AG09309 (cell line): Measurements from ENCODE around the gene BHLHA15.

Experiments used
- DNase-seq: peaks from one replicate; pipeline ENCODE4 v3.0.0-alpha.2; 2010; ENCODE audit warnings: low read depth
- H3K4me3 ChIP-seq: 2 replicates; pipeline ENCODE4 v1.5.1; 2011; ENCODE audit warnings: mild to moderate bottlenecking, low read depth, low read length, moderate library complexity; ENCODE audit not compliant: control insufficient read depth
- TF ChIP-seq, protein P1 (sequence below): IDR thresholded peaks from 2 replicates; pipeline ENCODE4 v1.5.1; 2011; ENCODE audit warnings: mild to moderate bottlenecking, low read depth, low read length, inconsistent platforms; ENCODE audit not compliant: insufficient read depth, control insufficient read depth; ENCODE audit errors: missing control alignments

BHLHA15 gene

DNA sequence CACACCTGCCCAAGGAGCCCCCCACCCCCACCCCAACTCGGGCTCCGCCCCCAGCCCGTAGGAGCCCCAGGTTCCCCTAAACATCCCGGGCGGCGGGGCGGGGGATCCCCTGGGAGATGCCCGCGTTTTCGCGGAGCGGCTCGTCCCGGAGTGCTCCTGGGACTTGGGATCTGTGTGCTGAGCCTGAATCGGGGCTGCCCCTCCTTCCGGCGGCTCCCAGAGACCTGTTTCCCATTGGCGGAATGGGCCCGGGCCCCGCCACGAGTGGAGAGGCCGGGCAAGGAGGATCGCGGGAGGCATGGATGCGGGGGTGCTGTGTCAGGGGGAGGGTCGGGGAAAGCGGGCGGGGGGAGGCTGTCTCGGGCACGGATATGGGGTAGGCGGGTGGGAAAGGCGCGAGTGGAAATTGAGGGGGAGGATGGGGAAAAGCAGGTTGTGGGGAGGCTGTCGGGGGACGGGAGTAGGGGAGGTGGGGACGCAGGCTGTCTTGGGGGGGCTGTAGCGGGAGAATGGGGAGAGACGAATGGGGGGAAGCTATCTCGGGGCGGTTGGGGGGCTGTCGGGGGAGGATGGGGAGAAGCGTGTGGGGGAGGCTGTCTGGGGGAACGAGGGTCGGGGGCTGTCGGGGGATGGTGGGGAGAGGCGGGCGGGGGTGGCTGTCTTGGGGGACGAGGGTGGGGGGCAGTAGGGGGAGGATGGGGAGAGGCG, 572 bp upstream of the BHLHA15 start:
- H3K4me3 ChIP-seq: peak overlapping the region; percentile 49
- TF ChIP-seq, protein P1, sequence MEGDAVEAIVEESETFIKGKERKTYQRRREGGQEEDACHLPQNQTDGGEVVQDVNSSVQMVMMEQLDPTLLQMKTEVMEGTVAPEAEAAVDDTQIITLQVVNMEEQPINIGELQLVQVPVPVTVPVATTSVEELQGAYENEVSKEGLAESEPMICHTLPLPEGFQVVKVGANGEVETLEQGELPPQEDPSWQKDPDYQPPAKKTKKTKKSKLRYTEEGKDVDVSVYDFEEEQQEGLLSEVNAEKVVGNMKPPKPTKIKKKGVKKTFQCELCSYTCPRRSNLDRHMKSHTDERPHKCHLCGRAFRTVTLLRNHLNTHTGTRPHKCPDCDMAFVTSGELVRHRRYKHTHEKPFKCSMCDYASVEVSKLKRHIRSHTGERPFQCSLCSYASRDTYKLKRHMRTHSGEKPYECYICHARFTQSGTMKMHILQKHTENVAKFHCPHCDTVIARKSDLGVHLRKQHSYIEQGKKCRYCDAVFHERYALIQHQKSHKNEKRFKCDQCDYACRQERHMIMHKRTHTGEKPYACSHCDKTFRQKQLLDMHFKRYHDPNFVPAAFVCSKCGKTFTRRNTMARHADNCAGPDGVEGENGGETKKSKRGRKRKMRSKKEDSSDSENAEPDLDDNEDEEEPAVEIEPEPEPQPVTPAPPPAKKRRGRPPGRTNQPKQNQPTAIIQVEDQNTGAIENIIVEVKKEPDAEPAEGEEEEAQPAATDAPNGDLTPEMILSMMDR: no peak
- no peak for DNase-seq

DNA sequence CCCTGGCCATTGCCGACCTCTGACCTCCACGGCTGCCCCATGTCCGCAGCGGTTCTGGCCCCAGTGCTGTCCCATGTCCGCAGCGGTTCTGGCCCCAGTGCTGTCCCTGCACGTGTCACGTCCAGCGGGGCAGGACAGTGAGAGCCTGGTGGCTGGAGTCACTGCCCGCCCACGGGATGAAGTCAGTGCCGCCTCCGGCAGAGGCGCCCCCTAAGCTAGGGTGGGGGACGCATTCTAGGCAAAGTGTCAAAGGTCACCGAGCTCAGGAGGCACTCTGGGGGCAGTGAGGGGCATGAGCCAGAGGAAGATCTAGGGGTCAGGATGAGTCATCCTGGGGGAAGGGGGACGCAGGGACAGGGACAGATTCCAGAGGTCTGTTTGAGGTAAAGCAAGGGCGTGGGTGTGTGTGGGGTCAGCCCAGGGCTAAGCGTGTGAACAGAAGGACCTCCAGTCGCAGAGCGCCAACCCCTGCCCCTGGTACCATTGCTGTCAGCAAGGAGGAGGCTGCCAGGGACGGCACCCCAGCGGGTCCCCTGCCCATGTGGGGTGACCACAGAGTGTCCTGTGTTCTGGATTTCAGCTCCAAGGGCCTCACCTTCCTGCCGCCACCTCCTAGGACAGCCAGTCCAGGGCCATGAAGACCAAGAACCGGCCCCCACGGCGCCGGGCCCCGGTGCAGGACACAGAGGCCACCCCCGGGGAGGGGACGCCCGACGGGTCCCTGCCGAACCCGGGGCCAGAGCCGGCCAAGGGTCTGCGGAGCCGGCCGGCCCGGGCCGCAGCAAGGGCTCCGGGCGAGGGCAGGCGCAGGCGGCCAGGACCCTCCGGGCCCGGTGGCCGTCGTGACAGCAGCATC, 665 bp downstream of the BHLHA15 start:
- no peak for DNase-seq
- peak overlapping the region; percentile 34 for H3K4me3 ChIP-seq
- TF ChIP-seq, protein P1: no peak

DNA sequence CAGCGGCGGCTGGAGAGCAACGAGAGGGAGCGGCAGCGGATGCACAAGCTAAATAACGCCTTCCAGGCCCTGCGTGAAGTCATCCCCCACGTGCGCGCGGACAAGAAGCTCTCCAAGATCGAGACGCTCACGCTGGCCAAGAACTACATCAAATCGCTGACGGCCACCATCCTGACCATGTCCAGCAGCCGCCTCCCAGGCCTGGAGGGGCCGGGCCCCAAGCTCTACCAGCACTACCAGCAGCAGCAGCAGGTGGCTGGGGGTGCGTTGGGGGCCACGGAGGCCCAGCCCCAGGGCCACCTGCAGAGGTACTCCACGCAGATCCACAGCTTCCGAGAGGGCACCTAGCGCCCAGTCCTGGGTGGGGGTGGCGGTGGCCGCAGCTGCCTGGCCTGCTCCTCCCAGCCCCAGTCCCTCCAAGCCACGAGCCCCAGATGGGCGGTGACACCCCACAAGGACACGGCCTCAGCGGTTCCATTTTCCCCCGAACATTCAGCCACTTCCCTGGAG, 1.3 kb downstream of the BHLHA15 start:
- TF ChIP-seq, protein P1: no peak
- no peak overlapping the region for H3K4me3 ChIP-seq
- no peak for DNase-seq

DNA sequence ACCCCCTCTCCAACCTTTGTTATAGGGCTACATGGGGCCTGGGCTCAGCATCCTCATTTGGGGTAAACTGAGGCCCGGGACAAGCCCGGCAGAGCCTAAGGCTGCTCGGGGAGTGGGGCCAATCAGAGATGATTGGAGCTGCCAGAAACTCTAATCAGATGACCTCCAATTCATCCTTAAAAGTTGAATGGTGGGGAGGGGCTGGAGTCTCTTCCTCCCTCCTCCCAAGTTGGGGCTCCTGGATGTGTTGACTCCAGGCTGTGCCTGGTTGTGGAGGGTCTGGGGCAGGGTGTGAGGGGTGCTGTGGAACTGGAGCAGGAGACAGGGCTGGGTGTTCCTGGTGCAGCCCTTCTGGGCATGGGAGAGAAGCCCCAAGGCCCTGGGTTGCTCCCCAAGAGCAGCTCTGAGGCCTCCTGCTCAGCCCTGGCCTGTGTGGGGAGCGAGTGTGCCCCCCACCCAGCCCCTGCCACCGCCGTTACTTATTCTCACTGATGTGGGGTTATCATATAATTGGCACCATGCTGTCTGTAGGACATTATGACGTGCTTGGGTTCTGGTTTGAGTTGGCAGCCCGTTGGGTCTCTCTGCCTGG, 2.2 kb downstream of the BHLHA15 start:
- DNase-seq: no peak
- TF ChIP-seq, protein P1: no peak
- no peak overlapping the region for H3K4me3 ChIP-seq

DNA sequence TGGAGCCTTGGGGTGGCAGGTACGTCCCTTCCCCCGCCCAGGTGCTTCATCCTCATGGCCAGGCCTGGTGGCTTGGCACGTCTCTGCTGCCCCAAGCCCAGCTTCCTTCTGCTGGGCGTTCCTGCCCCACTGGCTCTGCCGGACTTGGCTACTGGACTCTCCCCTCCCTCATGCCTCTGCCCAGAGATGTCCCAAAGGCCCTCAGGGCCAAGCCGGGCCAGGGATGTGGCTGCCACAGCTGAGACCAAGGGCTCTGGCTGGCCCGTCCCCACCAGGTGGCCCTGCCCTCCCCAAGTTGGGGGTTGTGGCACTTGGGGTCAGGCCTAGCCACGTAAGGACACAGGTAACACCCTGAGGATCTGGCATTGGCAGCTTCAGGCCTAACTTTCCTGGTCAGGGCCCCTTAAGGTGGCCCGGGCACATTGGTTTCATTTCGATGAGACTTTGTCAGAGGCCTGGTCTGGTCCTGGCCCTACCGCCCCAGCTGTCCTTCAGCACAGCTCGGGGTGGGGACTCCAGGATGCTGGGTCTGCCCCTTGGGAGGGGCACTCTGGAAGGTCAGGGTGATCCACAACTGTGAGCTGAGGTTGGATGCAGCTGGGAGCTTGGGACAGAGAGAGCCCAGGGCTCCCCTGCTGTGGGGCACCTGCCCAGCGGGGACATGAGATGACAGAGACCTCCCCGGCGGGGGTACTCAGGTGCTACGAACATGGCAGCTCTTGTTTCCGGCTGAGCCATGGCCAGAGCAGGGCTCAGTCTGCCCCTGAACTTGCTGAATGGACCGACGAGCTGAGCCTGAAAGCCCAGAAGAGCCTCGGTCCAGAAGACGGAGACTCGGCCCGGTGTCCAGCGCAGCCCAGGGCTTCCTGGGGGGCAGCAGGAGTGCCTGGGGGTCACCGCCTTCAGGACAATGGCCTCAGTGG, 2.9 kb downstream of the BHLHA15 start:
- TF ChIP-seq, protein P1: no peak
- no peak for DNase-seq
- no peak overlapping the region for H3K4me3 ChIP-seq
